H9 (cell line): ENCODE results near the gene FBXL5. TPM values are rescaled to one million over a fixed set of nuclear protein-coding genes. Genes with fewer than 3 reads are reported as not detected.

Experiments used
- DNase-seq: peaks from one replicate; pipeline ENCODE4 v3.0.0-alpha.2; 2017
- H2AFZ ChIP-seq: one replicate; pipeline ENCODE4 v1.6.1; 2013; ENCODE audit warnings: mild to moderate bottlenecking, low read length, control low read depth, moderate library complexity
- H2AK5ac ChIP-seq: 2 replicates; pipeline ENCODE4 v1.6.1; 2013; ENCODE audit warnings: low read length, control low read depth, mixed read lengths; ENCODE audit not compliant: insufficient read length
- H2BK120ac ChIP-seq: one replicate; pipeline ENCODE4 v1.6.1; 2013; ENCODE audit warnings: low read depth, mild to moderate bottlenecking, low read length, control low read depth, inconsistent platforms; ENCODE audit not compliant: poor library complexity, severe bottlenecking
- H2BK12ac ChIP-seq: 2 replicates; pipeline ENCODE4 v1.6.1; 2013; ENCODE audit warnings: low read length, control low read depth, mixed read lengths, low read depth; ENCODE audit not compliant: insufficient read length
- H2BK15ac ChIP-seq: 2 replicates; pipeline ENCODE4 v1.6.1; 2013; ENCODE audit warnings: low read depth, low read length, control low read depth
- H2BK20ac ChIP-seq: one replicate; pipeline ENCODE4 v1.6.1; 2013; ENCODE audit warnings: low read depth, mild to moderate bottlenecking, low read length, control low read depth, inconsistent platforms; ENCODE audit not compliant: poor library complexity, severe bottlenecking
- H2BK5ac ChIP-seq: 2 replicates; pipeline ENCODE4 v1.6.1; 2013; ENCODE audit warnings: low read length, control low read depth, mixed read lengths; ENCODE audit not compliant: insufficient read length
- H3K14ac ChIP-seq: 2 replicates; pipeline ENCODE4 v1.6.1; 2013; ENCODE audit warnings: low read length, control low read depth; ENCODE audit not compliant: insufficient read depth
- H3K18ac ChIP-seq: 2 replicates; pipeline ENCODE4 v1.6.1; 2013; ENCODE audit warnings: low read depth, mild to moderate bottlenecking, mixed read lengths, low read length, control low read depth; ENCODE audit not compliant: insufficient read length
- H3K23ac ChIP-seq: 2 replicates; pipeline ENCODE4 v1.6.1; 2013; ENCODE audit warnings: low read length, control low read depth, mixed read lengths, low read depth; ENCODE audit not compliant: insufficient read length
- H3K23me2 ChIP-seq: 2 replicates; pipeline ENCODE4 v1.6.1; 2013; ENCODE audit warnings: low read depth, mild to moderate bottlenecking, mixed read lengths, low read length, control low read depth; ENCODE audit not compliant: insufficient read length, poor library complexity, severe bottlenecking
- H3K27ac ChIP-seq: 2 replicates; pipeline ENCODE4 v1.5.1; 2013; ENCODE audit warnings: low read length, control low read depth, mixed read lengths, low read depth; ENCODE audit not compliant: insufficient read length
- H3K27me3 ChIP-seq: 2 replicates; pipeline ENCODE4 v1.6.1; 2013; ENCODE audit warnings: low read length, control low read depth, inconsistent platforms; ENCODE audit not compliant: insufficient read depth
- H3K4ac ChIP-seq: 2 replicates; pipeline ENCODE4 v1.6.1; 2013; ENCODE audit warnings: low read depth, mild to moderate bottlenecking, control low read depth, inconsistent platforms, low read length, moderate library complexity
- H3K4me1 ChIP-seq: 2 replicates; pipeline ENCODE4 v1.6.1; 2013; ENCODE audit warnings: low read length, control low read depth, inconsistent platforms; ENCODE audit not compliant: insufficient read depth
- H3K4me2 ChIP-seq: 2 replicates; pipeline ENCODE4 v1.6.1; 2013; ENCODE audit warnings: low read length, control low read depth, mixed read lengths; ENCODE audit not compliant: insufficient read length, insufficient read depth
- H3K56ac ChIP-seq: 2 replicates; pipeline ENCODE4 v1.6.1; 2013; ENCODE audit warnings: low read depth, mild to moderate bottlenecking, mixed read lengths, low read length, control low read depth; ENCODE audit not compliant: insufficient read length
- H3K79me1 ChIP-seq: 2 replicates; pipeline ENCODE4 v1.6.1; 2013; ENCODE audit warnings: low read depth, mild to moderate bottlenecking, moderate library complexity, low read length, control low read depth, inconsistent platforms; ENCODE audit not compliant: insufficient read depth, poor library complexity, severe bottlenecking
- H3K79me2 ChIP-seq: 2 replicates; pipeline ENCODE4 v1.6.1; 2013; ENCODE audit warnings: low read length, control low read depth, inconsistent platforms; ENCODE audit not compliant: insufficient read depth
- H3K9ac ChIP-seq: 2 replicates; pipeline ENCODE4 v1.6.1; 2013; ENCODE audit warnings: low read length, control low read depth, mixed read lengths; ENCODE audit not compliant: insufficient read length; ENCODE audit errors: extremely low read depth
- H3K9me3 ChIP-seq: one replicate; pipeline ENCODE4 v1.6.1; 2013; ENCODE audit warnings: low read depth, low read length, inconsistent platforms; ENCODE audit not compliant: control insufficient read depth
- H3T11ph ChIP-seq: one replicate; pipeline ENCODE4 v1.6.1; 2013; ENCODE audit warnings: mild to moderate bottlenecking, low read length, control low read depth, inconsistent platforms
- H4K20me1 ChIP-seq: one replicate; pipeline ENCODE4 v1.6.1; 2013; ENCODE audit not compliant: control insufficient read depth, insufficient read length, insufficient read depth
- H4K5ac ChIP-seq: 2 replicates; pipeline ENCODE4 v1.6.1; 2013; ENCODE audit warnings: low read depth, mild to moderate bottlenecking, mixed read lengths, low read length, control low read depth; ENCODE audit not compliant: insufficient read length
- H4K8ac ChIP-seq: replicated peaks from 2 replicates; pipeline ENCODE4 v1.6.1; 2013; ENCODE audit warnings: low read length, control low read depth, mixed read lengths, low read depth; ENCODE audit not compliant: insufficient read length
- H4K91ac ChIP-seq: 2 replicates; pipeline ENCODE4 v1.6.1; 2013; ENCODE audit warnings: low read depth, mild to moderate bottlenecking, moderate library complexity, mixed read lengths, low read length, control low read depth; ENCODE audit not compliant: insufficient read length
- H3K27ac Mint-ChIP-seq, 3 experiments: 2 replicates in 2 of 3; 3 replicates in 1 of 3; pipeline ENCODE4 v1.8.0; 2020 to 2021; ENCODE audit warnings: mixed read lengths in 3 of 3, mild to moderate bottlenecking in 1 of 3, moderate library complexity in 1 of 3
- H3K27me3 Mint-ChIP-seq: 2 replicates; pipeline ENCODE4 v1.8.0; 2021; ENCODE audit warnings: low read depth, mild to moderate bottlenecking, moderate library complexity, mixed read lengths
- H3K36me3 Mint-ChIP-seq, 3 experiments: 2 replicates in 2 of 3; 3 replicates in 1 of 3; pipeline ENCODE4 v1.8.0; 2020 to 2021; ENCODE audit warnings: low read depth in 3 of 3, mixed read lengths in 3 of 3; ENCODE audit not compliant: insufficient read depth in 1 of 3
- H3K4me1 Mint-ChIP-seq, 2 experiments: 2 replicates each; pipeline ENCODE4 v1.8.0; 2020; ENCODE audit warnings: mixed read lengths in 2 of 2
- H3K4me3 Mint-ChIP-seq, 2 experiments: 2 replicates in 1 of 2; 3 replicates in 1 of 2; pipeline ENCODE4 v1.8.0; 2020 to 2021; ENCODE audit warnings: mild to moderate bottlenecking in 2 of 2, mixed read lengths in 2 of 2, moderate library complexity in 1 of 2
- H3K9me3 Mint-ChIP-seq, 2 experiments: 2 replicates in 1 of 2; 3 replicates in 1 of 2; pipeline ENCODE4 v1.8.0; 2020; ENCODE audit warnings: mild to moderate bottlenecking in 2 of 2, mixed read lengths in 2 of 2, moderate library complexity in 1 of 2
- CTCF ChIP-seq: fragments of 200-600 bp; sonication (generic); conservative IDR thresholded peaks from 3 replicates; pipeline ENCODE4 v1.8.0; 2021; ENCODE audit warnings: antibody characterized with exemption, mild to moderate bottlenecking
- WGBS: extraction: QIAGEN DNeasy Blood & Tissue Kit; methylation state at CpG from one replicate; pipeline ENCODE4 v1.1.7; 2013; ENCODE audit warnings: missing lambda C conversion rate, low lambda C conversion rate, mixed read lengths; ENCODE audit not compliant: insufficient read length; ENCODE audit errors: extremely low coverage; 5-methylcytosine and 5-hydroxymethylcytosine counted together
- total RNA-seq: library from RNA; stranded (reverse); gene quantifications from 2 replicates; pipeline ENCODE4 v1.2.1, GENCODE V29; 2021

The FBXL5 gene
- total RNA-seq, 1 experiment from 2014 or later = 57.6 TPM

GRCh38 chr4:15694431-15694830 lies 39.3 kb upstream of the FBXL5 start:
- Mint-ChIP-seq H3K4me3 (no peak overlapping the region), H3K27me3 (no peaks in the 10 kb centered on the region), H3K36me3 (peaks cover 4 to 21% (median 9%) of the 10 kb centered on the region in 3 experiments; a peak in 6 of 7 replicates), H3K9me3 (peaks cover 13 to 14% of the 10 kb centered on the region in 2 experiments), H3K4me1 (peaks cover 40 to 47% of the 10 kb centered on the region in 2 experiments), H3K27ac (no peak overlapping the region)
- Histone ChIP-seq H4K8ac (no peak overlapping the region), H3K79me1 (no peaks in the 10 kb centered on the region), H3K18ac (no peak overlapping the region), H3K4ac (no peak overlapping the region), H3K14ac (no peak overlapping the region), H3T11ph (no peak overlapping the region), H3K79me2 (no peaks in the 10 kb centered on the region), H3K4me2 (no peak overlapping the region), H2BK15ac (no peak overlapping the region), H3K4me1 (peaks cover 7% of the 10 kb centered on the region), H2BK20ac (no peak overlapping the region), H4K91ac (no peak overlapping the region), H2AK5ac (no peak overlapping the region), H3K23ac (no peak overlapping the region), H3K23me2 (no peaks in the 10 kb centered on the region), H2BK120ac (no peak overlapping the region), H3K56ac (no peak overlapping the region), H3K9ac (no peak overlapping the region), H4K5ac (no peak overlapping the region), H2BK5ac (no peak overlapping the region), H3K27me3 (no peaks in the 10 kb centered on the region), H4K20me1 (no peaks in the 10 kb centered on the region), H2BK12ac (no peak overlapping the region), H3K9me3 (no peaks in the 10 kb centered on the region), H3K27ac (no peak overlapping the region), H2AFZ (no peak overlapping the region)
- DNase-seq = no peak
- TF ChIP-seq CTCF = no peak
- no CpG with 5 or more reads among the region's 4 CpGs for WGBS
